ENCODE measurements around the gene GET4.
"Not testable (repeated sequence)": the region's sequence is repeated elsewhere in the genome, so short reads cannot be mapped to it uniquely, and the experiment has no call there.

GET4 gene

GRCh38 chr7:917255-918117 is 41.1 kb downstream of the GET4 start:
- no peak for DNase-seq

DNA sequence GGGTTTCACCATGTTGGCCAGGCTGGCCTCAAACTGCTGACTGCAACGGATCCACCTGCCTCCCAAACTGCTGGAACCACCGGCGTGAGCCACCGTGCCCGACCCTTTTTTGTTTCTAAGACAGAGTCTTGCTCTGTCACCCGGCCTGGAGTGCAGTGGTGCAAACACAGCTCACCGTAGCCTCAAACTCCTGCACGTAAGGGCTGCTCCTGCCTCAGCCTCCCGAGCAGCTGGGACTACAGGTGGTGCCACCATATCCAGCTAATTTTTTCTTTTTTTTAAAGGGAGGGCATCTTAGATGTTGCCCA is 41.7 kb downstream of the GET4 start:
- DNase-seq = no peak

DNA sequence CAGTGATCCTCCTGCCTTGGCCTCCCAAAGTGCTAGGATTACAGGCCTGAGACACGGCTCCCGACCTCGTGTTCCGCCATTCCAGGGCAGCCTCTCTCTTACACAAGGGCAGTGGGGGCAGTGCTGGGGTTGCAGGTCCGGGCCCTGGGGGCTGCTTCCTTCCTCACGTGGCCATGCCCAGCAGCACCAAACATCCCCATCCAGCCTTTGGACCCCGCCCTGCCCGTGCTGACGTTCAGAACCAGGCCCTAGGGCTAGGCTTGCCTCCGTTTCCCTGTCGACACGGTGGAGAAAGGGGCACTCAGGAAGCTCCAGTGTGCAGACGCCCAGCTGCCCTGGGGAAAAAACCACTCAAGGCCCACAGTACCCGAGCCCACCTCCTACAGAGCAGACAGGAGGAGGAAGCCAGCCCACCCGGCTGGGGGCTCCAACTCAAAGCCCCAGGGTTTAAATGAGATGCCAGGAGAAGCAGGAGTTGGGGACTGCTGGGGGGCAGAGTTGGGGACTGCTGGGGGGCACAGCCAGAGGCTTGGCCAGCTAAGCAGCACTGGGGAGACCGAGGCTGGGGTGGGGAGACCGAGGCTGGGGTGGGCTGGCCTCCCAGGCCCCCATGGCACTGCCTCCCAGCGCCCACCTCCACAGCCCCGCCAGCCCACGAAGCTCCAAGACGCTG is 42.2 kb downstream of the GET4 start:
- no peak for DNase-seq

GRCh38 chr7:919114-919442 is 42.7 kb downstream of the GET4 start:
- DNase-seq = no peak

GRCh38 chr7:919924-920341 is 43.6 kb downstream of the GET4 start:
- DNase-seq = no peak

DNA sequence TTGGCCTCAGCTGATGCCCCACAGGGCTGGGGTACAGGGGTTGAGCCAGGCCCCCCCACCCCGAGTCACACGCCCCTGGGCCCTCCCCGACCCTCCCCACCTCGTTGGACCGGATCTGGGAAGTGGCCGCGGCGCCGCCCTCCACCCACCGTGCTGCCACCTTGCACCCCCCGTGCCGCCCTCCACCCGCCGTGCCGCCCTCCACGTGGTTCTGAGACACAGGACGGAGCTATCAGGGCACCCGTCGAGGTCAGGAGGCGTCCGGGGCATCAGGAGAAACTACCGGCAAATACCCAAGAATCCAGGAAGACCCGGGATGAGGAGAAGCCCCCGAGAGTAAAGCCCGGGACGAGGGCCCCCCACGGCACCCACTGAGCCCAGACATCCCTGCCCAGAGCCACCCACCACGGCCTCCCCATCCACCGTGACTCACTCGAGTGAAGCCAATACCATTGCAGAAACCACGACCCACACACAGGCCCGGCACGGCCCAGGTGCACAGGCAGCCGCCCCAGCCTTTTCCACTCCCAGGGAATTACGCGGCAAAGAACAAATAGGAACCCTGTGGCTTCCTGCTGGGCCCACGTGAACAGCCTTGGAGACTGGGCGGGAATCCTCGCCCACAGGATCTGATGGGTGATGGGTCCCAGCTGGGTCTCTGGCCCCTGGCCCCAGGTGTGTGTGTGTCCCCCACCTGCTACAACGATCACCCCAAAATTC is 44.2 kb downstream of the GET4 start:
- no peak for DNase-seq

GRCh38 chr7:921071-921461 is 44.7 kb downstream of the GET4 start:
- DNase-seq = no peak

GRCh38 chr7:921581-922333 is 45.4 kb downstream of the GET4 start:
- DNase-seq = no peak

- DNase-seq = no peak
Measured at GRCh38 chr7:922334-923107, 46.2 kb downstream of the GET4 start.

GRCh38 chr7:923108-924041 is 47.0 kb downstream of the GET4 start:
- no peak for DNase-seq

DNA sequence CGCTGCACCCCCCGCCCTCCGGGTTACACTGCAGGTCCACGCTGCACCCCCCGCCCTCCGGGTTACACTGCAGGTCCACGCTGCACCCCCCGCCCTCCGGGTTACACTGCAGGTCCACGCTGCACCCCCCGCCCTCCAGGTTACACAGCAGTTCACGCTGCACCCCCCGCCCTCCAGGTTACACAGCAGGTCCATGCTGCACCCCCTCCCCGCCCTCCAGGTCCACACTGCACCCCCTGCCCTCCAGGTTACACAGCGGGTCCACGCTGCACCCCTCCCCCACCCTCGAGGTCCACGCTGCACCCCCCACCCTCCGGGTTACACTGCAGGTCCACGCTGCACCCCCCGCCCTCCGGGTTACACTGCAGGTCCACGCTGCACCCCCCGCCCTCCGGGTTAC is 47.7 kb downstream of the GET4 start:
- DNase-seq = not testable (repeated sequence)

GRCh38 chr7:924541-925231 is 48.3 kb downstream of the GET4 start:
- DNase-seq = no peak

GRCh38 chr7:925601-926000 is 49.2 kb downstream of the GET4 start:
- no peak for DNase-seq

DNA sequence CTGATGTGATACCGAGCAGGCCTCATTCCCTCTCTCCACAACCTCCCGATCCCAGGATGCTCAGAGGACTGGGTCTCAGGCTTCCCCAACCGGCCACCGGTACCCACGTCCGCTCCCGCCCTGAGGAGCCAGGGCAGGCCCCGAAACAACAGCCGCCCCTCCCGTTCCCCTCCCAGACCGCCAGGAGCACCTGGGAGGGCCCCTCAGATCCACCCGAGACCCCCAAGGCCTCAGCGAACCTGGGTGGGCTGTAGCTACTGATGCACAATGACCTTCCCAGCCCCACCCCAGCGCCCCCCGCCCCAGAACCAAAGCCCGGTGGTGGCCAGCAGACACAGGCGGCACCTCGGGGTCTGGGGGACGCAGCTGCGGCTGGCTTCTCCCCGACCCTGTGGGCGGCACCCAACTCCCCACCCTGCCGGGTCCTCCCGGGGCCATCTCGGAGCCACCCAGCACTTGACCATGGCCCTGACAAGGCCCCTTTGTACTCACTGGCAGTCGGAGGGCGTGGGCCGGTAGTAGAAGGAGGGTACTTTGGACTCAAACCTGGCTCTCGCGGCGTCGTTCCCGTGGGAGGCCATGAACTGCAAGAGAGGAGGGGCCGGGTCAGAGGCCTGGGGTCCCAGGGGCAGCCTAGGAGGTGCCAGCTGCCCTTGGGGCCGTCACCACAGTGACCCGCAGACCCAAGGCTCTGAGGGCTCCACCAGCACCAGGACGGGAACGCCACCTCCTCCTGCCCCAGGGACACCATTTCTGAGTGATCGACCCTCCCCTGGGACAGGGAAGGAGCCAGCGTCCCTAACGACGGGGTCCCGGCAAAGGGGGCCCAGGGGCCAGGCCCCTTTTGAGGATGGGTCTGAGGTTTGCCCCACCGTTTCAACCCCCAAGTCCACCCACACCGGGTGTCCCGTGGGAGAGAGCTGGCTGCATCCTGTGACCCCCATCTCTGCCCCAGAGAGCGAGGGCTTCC is 50.0 kb downstream of the GET4 start:
- DNase-seq = no peak

DNA sequence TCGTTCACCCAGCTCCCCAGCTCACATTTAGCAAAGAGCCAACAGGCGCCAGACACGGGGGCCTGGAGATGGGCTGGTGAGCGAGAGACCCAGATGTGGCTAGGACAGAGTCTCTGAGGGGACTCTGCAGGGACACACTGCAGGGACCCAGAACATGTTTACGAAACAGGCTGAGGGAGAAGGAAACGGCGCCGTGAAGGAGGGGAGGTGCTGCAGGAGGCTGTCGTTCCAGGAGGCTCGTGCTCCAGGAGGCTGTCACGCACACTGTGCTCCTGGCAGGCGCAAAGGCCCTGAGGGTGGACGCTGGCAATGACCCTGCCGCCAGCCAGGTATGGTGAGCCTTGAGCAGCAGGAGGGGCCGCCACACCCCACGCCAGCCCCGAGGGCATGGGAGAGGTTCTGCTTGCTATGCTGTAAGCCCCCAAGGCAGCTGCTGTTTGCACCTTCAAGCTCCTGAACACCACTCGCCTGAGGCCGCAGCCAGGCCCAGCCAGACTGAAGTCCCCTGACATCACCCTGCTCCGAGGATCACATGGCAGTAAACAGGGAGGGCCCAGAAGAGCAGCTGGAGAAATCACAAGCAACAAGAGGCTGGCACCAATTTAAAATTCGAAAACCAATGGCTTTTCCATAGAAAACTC is 50.8 kb downstream of the GET4 start:
- no peak for DNase-seq

- no peak for DNase-seq
Measured at GRCh38 chr7:929311-929711, 53.0 kb downstream of the GET4 start.

GRCh38 chr7:930975-931758 is 54.8 kb downstream of the GET4 start:
- DNase-seq = no peak
